Measurements from ENCODE around the gene TP53AIP1.

DNA sequence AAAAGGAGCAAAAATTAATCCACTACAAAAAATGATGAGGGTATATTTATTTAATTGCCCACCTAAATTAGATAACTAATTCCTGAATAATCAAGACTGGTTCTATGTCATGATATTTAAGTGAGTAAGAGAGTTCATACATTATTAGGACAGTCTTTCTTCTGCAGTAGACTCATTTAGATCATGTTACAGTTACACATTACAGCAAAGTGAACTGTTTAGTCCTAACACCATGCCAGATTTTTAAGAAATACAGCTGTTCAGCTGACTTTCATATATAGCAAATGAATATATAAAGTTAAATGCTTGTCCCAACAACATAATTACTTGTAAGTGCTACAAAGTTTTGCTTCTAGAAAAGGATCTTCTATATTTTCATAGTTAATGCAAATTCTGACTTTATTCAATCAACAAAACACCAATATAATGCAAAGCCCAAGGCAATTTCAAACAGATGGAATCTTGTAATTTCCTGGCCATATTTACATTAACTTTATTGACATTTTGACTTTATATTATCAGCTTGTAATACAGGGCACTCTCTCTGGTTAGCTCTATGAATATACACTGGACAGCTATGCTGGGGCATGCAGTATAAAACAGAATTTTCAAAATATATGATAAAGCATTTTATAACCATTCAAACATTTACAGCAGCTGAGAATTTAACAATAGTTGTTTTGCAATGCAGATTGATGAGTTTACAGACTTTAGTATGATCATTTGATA is 45.7 kb upstream of the TP53AIP1 start:
- TF ChIP-seq GATA3 (IDR thresholded peaks at IDR 0.05; ENCODE audit: low read depth, low read length), result no peak
- no peak for TF ChIP-seq GATA2 (IDR thresholded peaks at IDR 0.05; ENCODE audit: low read depth, low read length)

Data from SH-SY5Y (cell line).